Measurements from ENCODE around the gene MCMBP.

DNA sequence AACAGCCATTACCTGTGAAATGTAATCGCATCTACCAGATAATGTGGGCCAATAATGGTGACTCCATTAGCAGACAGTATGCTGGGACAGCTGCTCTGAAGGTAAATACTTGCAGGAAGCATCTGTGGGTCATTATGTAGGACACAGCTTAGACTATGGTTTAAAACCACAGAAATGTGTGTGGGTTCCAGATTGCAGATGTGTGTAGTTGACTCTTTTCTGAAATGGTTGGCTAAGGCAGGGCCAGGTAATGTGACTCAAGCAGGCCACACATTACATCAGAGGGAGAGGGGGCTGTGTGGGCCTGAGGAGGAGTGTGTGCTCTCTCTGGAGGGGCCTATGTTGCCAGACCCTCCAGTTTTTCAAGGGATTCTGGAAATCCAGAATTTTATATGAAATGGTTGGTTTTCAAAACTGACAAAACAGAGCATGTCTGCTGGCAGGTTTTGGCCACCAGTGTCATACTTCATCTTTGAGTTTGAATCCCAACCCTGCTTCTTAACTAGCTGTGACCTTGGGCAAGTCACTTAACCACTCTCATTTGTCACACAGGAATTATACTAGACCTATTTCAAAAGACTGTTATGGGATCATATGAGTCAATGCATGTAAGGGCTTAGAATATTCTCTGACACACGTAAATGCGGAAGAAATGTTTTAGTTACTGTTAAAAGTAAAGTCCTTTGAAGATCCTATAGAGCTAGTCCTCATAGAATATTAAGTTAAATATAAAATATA is 64.5 kb downstream of the MCMBP start:
- TF ChIP-seq, protein P1, sequence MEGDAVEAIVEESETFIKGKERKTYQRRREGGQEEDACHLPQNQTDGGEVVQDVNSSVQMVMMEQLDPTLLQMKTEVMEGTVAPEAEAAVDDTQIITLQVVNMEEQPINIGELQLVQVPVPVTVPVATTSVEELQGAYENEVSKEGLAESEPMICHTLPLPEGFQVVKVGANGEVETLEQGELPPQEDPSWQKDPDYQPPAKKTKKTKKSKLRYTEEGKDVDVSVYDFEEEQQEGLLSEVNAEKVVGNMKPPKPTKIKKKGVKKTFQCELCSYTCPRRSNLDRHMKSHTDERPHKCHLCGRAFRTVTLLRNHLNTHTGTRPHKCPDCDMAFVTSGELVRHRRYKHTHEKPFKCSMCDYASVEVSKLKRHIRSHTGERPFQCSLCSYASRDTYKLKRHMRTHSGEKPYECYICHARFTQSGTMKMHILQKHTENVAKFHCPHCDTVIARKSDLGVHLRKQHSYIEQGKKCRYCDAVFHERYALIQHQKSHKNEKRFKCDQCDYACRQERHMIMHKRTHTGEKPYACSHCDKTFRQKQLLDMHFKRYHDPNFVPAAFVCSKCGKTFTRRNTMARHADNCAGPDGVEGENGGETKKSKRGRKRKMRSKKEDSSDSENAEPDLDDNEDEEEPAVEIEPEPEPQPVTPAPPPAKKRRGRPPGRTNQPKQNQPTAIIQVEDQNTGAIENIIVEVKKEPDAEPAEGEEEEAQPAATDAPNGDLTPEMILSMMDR (conservative IDR thresholded peaks at IDR 0.05 in 1 of 2, IDR thresholded peaks at IDR 0.05 in 1 of 2; ENCODE audit: low read depth in 1 of 2, low read length in 2 of 2) = no peak
- TF ChIP-seq EZH2 (IDR thresholded peaks at IDR 0.05; ENCODE audit: low read length, missing control alignments) = no peak

Data from fibroblast of lung (primary cell).